Measurements from ENCODE around the gene NUDC. TPM values are rescaled to one million over a fixed set of nuclear protein-coding genes. Genes with fewer than 3 reads are reported as not detected.

Gene NUDC
- total and polyA plus RNA-seq, 2 of the 13 experiments (the other 11 are each of a cell fraction or from before 2014, with no cell fraction given) = 34.7 to 104 TPM

DNA sequence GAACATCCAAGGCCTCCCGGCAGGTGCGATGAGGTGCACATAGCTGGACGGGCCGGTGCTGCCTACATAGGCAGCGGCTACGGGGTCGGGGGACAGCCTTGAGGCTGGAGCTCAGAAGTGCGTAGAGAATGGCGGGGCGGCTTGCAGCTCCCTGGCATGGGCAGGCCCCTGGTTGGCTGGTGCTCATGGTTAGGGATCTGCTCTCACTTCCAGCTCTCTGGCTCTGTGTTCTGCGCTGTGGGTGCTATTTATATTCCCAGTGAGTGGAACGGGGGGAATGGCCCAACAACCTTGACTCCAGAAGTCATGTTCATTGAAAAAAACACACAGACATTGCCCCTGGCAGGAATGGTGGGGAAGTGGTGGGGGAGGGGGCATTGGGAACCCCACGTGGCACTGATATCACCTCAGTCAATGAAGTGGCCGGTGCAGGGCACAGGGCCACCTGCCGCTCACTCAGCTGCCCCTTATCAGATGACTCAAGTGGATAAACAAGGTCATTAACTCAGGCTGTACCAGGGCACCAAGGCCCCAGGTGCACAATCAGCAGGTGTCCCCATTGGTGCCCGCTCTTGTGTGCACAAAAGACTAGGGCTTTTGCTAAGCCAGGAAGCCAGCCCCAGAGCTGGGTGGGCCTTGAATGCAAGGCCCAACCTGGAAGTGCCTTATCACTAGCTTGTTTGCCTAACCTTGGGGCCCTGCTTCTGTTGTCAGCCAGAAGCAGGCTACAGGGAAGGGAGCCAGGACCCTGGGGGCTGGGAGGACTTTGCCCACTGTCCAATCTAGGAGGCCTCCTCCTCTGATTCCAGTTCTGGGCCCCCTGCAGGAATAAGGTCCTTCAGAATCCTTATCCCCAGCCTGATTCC lies 7.6 kb upstream of the NUDC start, which contains the start of gene NR0B2 (continued):
- TF ChIP-seq, protein P1, sequence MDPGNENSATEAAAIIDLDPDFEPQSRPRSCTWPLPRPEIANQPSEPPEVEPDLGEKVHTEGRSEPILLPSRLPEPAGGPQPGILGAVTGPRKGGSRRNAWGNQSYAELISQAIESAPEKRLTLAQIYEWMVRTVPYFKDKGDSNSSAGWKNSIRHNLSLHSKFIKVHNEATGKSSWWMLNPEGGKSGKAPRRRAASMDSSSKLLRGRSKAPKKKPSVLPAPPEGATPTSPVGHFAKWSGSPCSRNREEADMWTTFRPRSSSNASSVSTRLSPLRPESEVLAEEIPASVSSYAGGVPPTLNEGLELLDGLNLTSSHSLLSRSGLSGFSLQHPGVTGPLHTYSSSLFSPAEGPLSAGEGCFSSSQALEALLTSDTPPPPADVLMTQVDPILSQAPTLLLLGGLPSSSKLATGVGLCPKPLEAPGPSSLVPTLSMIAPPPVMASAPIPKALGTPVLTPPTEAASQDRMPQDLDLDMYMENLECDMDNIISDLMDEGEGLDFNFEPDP (CRISPR knock-in tag; conservative IDR thresholded peaks at IDR 0.05) = no peak; the same call in 1 of the 2 replicates
- TF ChIP-seq JUN (CRISPR knock-in tag; IDR thresholded peaks at IDR 0.05) = peak; percentile 95
- TF ChIP-seq, protein P2, sequence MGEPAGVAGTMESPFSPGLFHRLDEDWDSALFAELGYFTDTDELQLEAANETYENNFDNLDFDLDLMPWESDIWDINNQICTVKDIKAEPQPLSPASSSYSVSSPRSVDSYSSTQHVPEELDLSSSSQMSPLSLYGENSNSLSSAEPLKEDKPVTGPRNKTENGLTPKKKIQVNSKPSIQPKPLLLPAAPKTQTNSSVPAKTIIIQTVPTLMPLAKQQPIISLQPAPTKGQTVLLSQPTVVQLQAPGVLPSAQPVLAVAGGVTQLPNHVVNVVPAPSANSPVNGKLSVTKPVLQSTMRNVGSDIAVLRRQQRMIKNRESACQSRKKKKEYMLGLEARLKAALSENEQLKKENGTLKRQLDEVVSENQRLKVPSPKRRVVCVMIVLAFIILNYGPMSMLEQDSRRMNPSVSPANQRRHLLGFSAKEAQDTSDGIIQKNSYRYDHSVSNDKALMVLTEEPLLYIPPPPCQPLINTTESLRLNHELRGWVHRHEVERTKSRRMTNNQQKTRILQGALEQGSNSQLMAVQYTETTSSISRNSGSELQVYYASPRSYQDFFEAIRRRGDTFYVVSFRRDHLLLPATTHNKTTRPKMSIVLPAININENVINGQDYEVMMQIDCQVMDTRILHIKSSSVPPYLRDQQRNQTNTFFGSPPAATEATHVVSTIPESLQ (CRISPR knock-in tag; conservative IDR thresholded peaks at IDR 0.05) = no peak
- no peak; the same call in none of the 2 replicates for TF ChIP-seq ZFP82 (CRISPR knock-in tag; IDR thresholded peaks at IDR 0.05; ENCODE audit: borderline replicate concordance)
- TF ChIP-seq ZNF660 (CRISPR knock-in tag; IDR thresholded peaks at IDR 0.05; ENCODE audit: borderline replicate concordance, low read depth) = no peak
- TF ChIP-seq, protein P3, sequence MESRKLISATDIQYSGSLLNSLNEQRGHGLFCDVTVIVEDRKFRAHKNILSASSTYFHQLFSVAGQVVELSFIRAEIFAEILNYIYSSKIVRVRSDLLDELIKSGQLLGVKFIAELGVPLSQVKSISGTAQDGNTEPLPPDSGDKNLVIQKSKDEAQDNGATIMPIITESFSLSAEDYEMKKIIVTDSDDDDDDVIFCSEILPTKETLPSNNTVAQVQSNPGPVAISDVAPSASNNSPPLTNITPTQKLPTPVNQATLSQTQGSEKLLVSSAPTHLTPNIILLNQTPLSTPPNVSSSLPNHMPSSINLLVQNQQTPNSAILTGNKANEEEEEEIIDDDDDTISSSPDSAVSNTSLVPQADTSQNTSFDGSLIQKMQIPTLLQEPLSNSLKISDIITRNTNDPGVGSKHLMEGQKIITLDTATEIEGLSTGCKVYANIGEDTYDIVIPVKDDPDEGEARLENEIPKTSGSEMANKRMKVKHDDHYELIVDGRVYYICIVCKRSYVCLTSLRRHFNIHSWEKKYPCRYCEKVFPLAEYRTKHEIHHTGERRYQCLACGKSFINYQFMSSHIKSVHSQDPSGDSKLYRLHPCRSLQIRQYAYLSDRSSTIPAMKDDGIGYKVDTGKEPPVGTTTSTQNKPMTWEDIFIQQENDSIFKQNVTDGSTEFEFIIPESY (CRISPR knock-in tag; IDR thresholded peaks at IDR 0.05) = peak; percentile 45; the same call in 1 of the 2 replicates
- TF ChIP-seq JUND (CRISPR knock-in tag; IDR thresholded peaks at IDR 0.05) = peak; percentile 96
- TF ChIP-seq ZNF652 (CRISPR knock-in tag; IDR thresholded peaks at IDR 0.05; ENCODE audit: borderline replicate concordance, low read depth) = peak; percentile 88
- peak; percentile 85 for TF ChIP-seq TBX3 (IDR thresholded peaks at IDR 0.05; ENCODE audit: borderline replicate concordance)
- peak; percentile 88 for TF ChIP-seq YEATS4 (CRISPR knock-in tag; IDR thresholded peaks at IDR 0.05; ENCODE audit: borderline replicate concordance)
- peak; percentile 84; the same call in 1 of the 2 replicates for TF ChIP-seq ZNF782 (CRISPR knock-in tag; IDR thresholded peaks at IDR 0.05; ENCODE audit: borderline replicate concordance)
- no peak for TF ChIP-seq TCF12 (IDR thresholded peaks at IDR 0.05)
- TF ChIP-seq TCF12 (CRISPR knock-in tag; IDR thresholded peaks at IDR 0.05) = peak; percentile 100
- TF ChIP-seq GTF3A (CRISPR knock-in tag; conservative IDR thresholded peaks at IDR 0.05) = peak; percentile 95; the same call in 1 of the 2 replicates
- TF ChIP-seq, protein P4, sequence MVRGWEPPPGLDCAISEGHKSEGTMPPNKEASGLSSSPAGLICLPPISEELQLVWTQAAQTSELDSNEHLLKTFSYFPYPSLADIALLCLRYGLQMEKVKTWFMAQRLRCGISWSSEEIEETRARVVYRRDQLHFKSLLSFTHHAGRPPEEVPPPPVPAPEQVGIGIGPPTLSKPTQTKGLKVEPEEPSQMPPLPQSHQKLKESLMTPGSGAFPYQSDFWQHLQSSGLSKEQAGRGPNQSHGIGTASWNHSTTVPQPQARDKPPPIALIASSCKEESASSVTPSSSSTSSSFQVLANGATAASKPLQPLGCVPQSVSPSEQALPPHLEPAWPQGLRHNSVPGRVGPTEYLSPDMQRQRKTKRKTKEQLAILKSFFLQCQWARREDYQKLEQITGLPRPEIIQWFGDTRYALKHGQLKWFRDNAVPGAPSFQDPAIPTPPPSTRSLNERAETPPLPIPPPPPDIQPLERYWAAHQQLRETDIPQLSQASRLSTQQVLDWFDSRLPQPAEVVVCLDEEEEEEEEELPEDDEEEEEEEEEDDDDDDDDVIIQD (CRISPR knock-in tag; IDR thresholded peaks at IDR 0.05; ENCODE audit: low read depth) = peak; percentile 55; the same call in 1 of the 2 replicates
- peak; percentile 75; the same call in 1 of the 2 replicates for TF ChIP-seq ZIK1 (CRISPR knock-in tag; IDR thresholded peaks at IDR 0.05; ENCODE audit: borderline replicate concordance, low read depth)
- peak; percentile 39; the same call in 1 of the 2 replicates for TF ChIP-seq ZC3H4 (CRISPR knock-in tag; IDR thresholded peaks at IDR 0.05; ENCODE audit: borderline replicate concordance)
- peak; percentile 94 for TF ChIP-seq POLR2AphosphoS2 (IDR thresholded peaks at IDR 0.05; ENCODE audit: low read depth, low read length)
- peak; percentile 80 for TF ChIP-seq SIX1 (CRISPR knock-in tag; IDR thresholded peaks at IDR 0.05; ENCODE audit: borderline replicate concordance)
- peak; percentile 61; the same call in 1 of the 2 replicates for TF ChIP-seq KLF12 (CRISPR knock-in tag; IDR thresholded peaks at IDR 0.05; ENCODE audit: borderline replicate concordance)
- TF ChIP-seq TBP (CRISPR knock-in tag; IDR thresholded peaks at IDR 0.05) = no peak
- peak; percentile 71 for TF ChIP-seq TCF7 (IDR thresholded peaks at IDR 0.05; ENCODE audit: low read depth)
- peak; percentile 20 for TF ChIP-seq ARNT2 (CRISPR knock-in tag; IDR thresholded peaks at IDR 0.05; ENCODE audit: low read depth)

Data from HepG2 (cell line).